Hepatocyte (in vitro differentiated cells): ENCODE measurements around the gene DNAJC15. TPM values are rescaled to one million over a fixed set of nuclear protein-coding genes. Genes with fewer than 3 reads are reported as not detected.

Experiments used
- DNase-seq: peaks from one replicate; pipeline ENCODE4 v3.0.0-alpha.2; 2016; ENCODE audit warnings: low spot score
- H2AFZ ChIP-seq: fragments of 200-600 bp; sonication (generic); 2 replicates; pipeline ENCODE4 v1.6.0; 2016; ENCODE audit warnings: antibody characterized with exemption, mild to moderate bottlenecking
- H3K27ac ChIP-seq: fragments of 200-600 bp; sonication (generic); 2 replicates; pipeline ENCODE4 v1.5.1; 2016; ENCODE audit warnings: mild to moderate bottlenecking
- H3K27me3 ChIP-seq: fragments of 200-600 bp; sonication (generic); 2 replicates; pipeline ENCODE4 v1.6.1; 2016
- H3K36me3 ChIP-seq: fragments of 200-600 bp; sonication (generic); replicated peaks from 2 replicates; pipeline ENCODE4 v1.5.1; 2016; ENCODE audit warnings: low read depth; ENCODE audit not compliant: insufficient read depth
- H3K4me1 ChIP-seq: fragments of 200-600 bp; sonication (generic); 2 replicates; pipeline ENCODE4 v1.5.1; 2016; ENCODE audit warnings: mild to moderate bottlenecking, moderate library complexity; ENCODE audit not compliant: insufficient read depth
- H3K4me2 ChIP-seq: fragments of 200-600 bp; sonication (generic); 2 replicates; pipeline ENCODE4 v1.6.0; 2016
- H3K4me3 ChIP-seq: fragments of 200-600 bp; sonication (generic); 2 replicates; pipeline ENCODE4 v1.5.1; 2016; ENCODE audit warnings: mild to moderate bottlenecking
- H3K79me2 ChIP-seq: fragments of 200-600 bp; sonication (generic); 2 replicates; pipeline ENCODE4 v1.6.0; 2017; ENCODE audit warnings: mild to moderate bottlenecking
- H3K9me2 ChIP-seq: fragments of 200-600 bp; sonication (generic); replicated peaks from 2 replicates; pipeline ENCODE4 v1.6.0; 2017; ENCODE audit warnings: mild to moderate bottlenecking; ENCODE audit not compliant: insufficient read depth
- H3K9me3 ChIP-seq: fragments of 200-600 bp; sonication (generic); 2 replicates; pipeline ENCODE4 v1.5.1; 2016; ENCODE audit warnings: low read depth, mild to moderate bottlenecking
- H4K20me1 ChIP-seq: fragments of 200-600 bp; sonication (generic); 2 replicates; pipeline ENCODE4 v1.6.0; 2016; ENCODE audit warnings: mild to moderate bottlenecking; ENCODE audit not compliant: insufficient read depth, poor library complexity, severe bottlenecking
- CTCF ChIP-seq: fragments of 200-600 bp; sonication (generic); IDR thresholded peaks from 2 replicates; pipeline ENCODE4 v1.5.1; 2016; ENCODE audit warnings: antibody characterized with exemption, mild to moderate bottlenecking; ENCODE audit not compliant: poor library complexity
- EZH2 ChIP-seq: fragments of 200-600 bp; sonication (generic); IDR thresholded peaks from 2 replicates; pipeline ENCODE4 v1.6.1; 2016; ENCODE audit warnings: antibody characterized with exemption, mild to moderate bottlenecking, borderline replicate concordance
- EZH2phosphoT487 ChIP-seq: fragments of 200-600 bp; sonication (generic); IDR thresholded peaks from one replicate; pipeline ENCODE4 v1.6.1; 2018; ENCODE audit warnings: antibody characterized with exemption, mild to moderate bottlenecking, low read depth, moderate library complexity; ENCODE audit not compliant: unreplicated experiment, severe bottlenecking
- whole genome bisulfite sequencing: methylation state at CpG from one replicate; pipeline ENCODE4 v1.1.6; 2016; ENCODE audit warnings: low lambda C conversion rate; ENCODE audit errors: missing lambda C conversion rate; 5-methylcytosine and 5-hydroxymethylcytosine counted together
- polyA plus RNA-seq: library from polyadenylated mRNA; unstranded; fragments of >200 nt; fragmentation: Nextera tagmentation; extraction: Ambion mirVana; gene quantifications from 2 replicates; pipeline ENCODE4 v1.2.1, GENCODE V29; 2016
- total RNA-seq: library from RNA; depleted of rRNA; stranded (reverse); fragments of >200 nt; gene quantifications from 2 replicates; pipeline ENCODE4 v1.2.3, GENCODE V29; 2014

The DNAJC15 gene
- total and polyA plus RNA-seq, 2 experiments from 2014 or later: 3.5 to 10.6 TPM

- no peaks in the 10 kb centered on the region for H3K9me2 ChIP-seq
- H4K20me1 ChIP-seq: no peaks in the 10 kb centered on the region
- H3K27me3 ChIP-seq: no peaks in the 10 kb centered on the region
- H3K4me1 ChIP-seq: no peaks in the 10 kb centered on the region
- DNase-seq: no peak
- TF ChIP-seq EZH2phosphoT487 (no peak), CTCF (no peak), EZH2 (no peak)
- H3K27ac ChIP-seq: no peak overlapping the region
- H3K9me3 ChIP-seq: no peaks in the 10 kb centered on the region
- no peak overlapping the region for H3K4me2 ChIP-seq
- H3K36me3 ChIP-seq: no peaks in the 10 kb centered on the region
- 54% methylated on average over 2 of the region's 2 CpGs for WGBS
- no peaks in the 10 kb centered on the region for H3K79me2 ChIP-seq
- no peak overlapping the region for H3K4me3 ChIP-seq
- H2AFZ ChIP-seq: no peak overlapping the region
These were observed 84.4 kb downstream of the DNAJC15 start for GRCh38 chr13:43107780-43108179.

GRCh38 chr13:43110036-43110435, 86.7 kb downstream of the DNAJC15 start:
- no peaks in the 10 kb centered on the region for H3K9me3 ChIP-seq
- H3K9me2 ChIP-seq: no peaks in the 10 kb centered on the region
- no peaks in the 10 kb centered on the region for H4K20me1 ChIP-seq
- H3K36me3 ChIP-seq: no peaks in the 10 kb centered on the region
- peaks cover 16% of the 10 kb centered on the region for H3K4me1 ChIP-seq
- 77% methylated on average over 5 of the region's 5 CpGs for WGBS
- no peaks in the 10 kb centered on the region for H3K79me2 ChIP-seq
- H3K4me3 ChIP-seq: no peak overlapping the region
- H3K4me2 ChIP-seq: no peak overlapping the region
- H2AFZ ChIP-seq: no peak overlapping the region
- no peak for DNase-seq
- TF ChIP-seq EZH2: no peak
- no peak for TF ChIP-seq CTCF
- TF ChIP-seq EZH2phosphoT487: no peak
- no peak overlapping the region for H3K27ac ChIP-seq
- H3K27me3 ChIP-seq: no peaks in the 10 kb centered on the region

GRCh38 chr13:43110658-43111057, 87.3 kb downstream of the DNAJC15 start:
- Histone ChIP-seq H3K9me2 (no peaks in the 10 kb centered on the region), H3K9me3 (no peaks in the 10 kb centered on the region), H3K79me2 (no peaks in the 10 kb centered on the region), H3K4me1 (peaks cover 16% of the 10 kb centered on the region), H2AFZ (no peak overlapping the region), H3K36me3 (no peaks in the 10 kb centered on the region), H3K27ac (no peak overlapping the region), H3K27me3 (no peaks in the 10 kb centered on the region), H4K20me1 (no peaks in the 10 kb centered on the region), H3K4me2 (no peak overlapping the region), H3K4me3 (no peak overlapping the region)
- no peak for TF ChIP-seq EZH2
- TF ChIP-seq EZH2phosphoT487: no peak
- no peak for TF ChIP-seq CTCF
- no peak for DNase-seq
- WGBS: 78% methylated on average over 2 of the region's 2 CpGs
